ENCODE data around the gene CCNJL.
"Not testable (repeated sequence)": the region's sequence is repeated elsewhere in the genome, so short reads cannot be mapped to it uniquely, and the experiment has no call there.

The CCNJL gene

GRCh38 chr5:160262151-160263074 lies 50.0 kb downstream of the CCNJL start:
- no peak for DNase-seq (ENCODE audit: low read depth, low spot score)

GRCh38 chr5:160260881-160261815 lies 51.2 kb downstream of the CCNJL start:
- DNase-seq (ENCODE audit: low read depth, low spot score) = no peak

DNA sequence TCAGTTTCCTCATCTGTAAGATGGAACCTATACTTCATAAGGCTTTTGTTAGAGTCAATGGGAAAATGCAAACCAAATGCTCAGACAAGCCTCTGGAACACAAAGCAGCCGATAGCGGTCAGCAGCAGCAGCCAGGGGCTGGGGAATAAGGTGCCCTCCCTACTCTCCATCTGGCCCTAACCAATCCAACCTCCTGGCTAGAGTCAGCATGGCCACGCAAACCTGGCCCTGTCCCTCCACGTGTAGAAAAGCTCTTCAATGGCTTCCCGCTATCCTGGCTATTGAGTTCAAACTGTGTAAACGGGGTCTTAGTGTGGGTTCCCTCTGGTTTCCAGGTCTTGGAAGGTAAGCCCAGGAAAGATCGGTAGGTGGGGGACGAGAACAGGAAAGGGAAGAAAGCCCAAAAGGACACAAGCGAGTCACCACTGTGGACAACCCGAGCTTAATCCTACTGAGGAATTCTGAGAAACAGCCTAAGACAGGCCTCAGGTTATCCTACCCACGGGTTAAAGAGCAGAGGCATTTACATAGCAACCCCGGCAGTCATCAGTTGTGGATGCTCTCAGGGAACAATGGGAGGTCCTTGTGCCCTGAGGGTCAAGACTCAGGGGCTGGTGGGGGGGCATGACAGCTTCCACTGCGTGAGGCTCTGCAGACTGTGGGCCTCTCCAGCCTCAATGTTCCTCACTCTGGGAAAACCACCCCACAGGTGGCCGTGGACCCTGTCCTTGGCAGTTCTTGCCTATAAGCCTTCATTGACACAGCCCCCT lies 52.2 kb downstream of the CCNJL start:
- DNase-seq (ENCODE audit: low read depth, low spot score) = no peak

DNA sequence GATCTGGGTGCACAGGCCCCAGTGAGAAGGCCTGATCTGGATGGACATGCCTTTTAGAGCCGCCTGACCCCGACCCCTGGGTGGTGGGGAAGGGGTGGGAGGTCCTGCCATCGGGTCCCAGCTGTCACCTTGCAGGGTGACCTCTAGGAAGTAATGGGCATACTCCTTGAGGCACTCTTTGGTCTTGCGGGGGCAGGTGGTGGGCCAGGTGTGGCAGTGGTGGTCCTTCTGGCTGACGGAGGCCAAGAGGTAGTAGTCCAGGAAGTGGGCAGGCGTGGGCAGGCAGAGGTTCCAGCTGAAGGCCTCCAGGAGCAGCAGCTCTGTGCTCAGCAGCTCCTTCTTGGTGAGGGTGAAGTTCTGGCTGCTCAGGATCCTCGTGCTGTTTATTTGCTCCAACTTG lies 53.0 kb downstream of the CCNJL start:
- DNase-seq (ENCODE audit: low read depth, low spot score) = no peak

DNA sequence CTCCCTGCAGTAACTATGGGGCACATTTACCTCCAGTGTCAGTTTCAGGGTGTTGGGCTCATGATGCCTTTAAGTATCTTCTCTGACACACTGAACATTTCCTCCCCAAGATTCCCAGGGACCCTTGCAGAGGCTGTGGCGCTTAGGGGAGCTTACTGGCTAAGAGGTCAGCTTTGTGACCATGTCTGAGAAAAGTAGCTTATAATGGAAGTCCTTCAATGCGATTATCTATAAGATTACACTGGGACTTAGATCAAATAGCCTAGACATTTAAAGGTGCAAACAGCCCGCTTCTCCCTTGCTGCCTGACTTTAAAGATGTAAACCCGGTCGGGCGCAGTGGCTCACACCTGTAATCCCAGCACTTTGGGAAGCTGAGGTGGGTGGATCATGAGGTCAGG lies 57.7 kb downstream of the CCNJL start:
- no peak for DNase-seq (ENCODE audit: low read depth, low spot score)

- DNase-seq (ENCODE audit: low read depth, low spot score) = no peak
Measured at GRCh38 chr5:160253441-160253840, 58.9 kb downstream of the CCNJL start.

DNA sequence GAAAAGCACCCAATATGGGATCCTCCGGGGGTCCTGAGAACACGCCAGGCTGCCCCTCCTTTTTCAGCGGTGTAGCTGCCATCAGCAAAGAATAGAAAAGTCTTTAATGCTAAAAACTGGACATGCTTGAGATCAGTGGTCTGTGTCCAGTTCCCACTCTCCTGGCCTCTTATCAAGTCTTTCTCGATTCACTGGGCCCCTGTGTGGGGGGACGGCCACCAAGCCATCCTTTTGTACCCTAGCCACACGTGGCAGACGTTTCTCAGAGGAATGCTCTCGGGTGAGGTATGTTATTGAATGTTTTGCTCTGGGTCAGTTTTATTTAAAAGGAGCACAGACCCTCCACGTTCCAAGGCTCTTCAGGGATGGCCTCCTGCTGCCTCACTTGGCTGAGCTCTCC lies 59.4 kb downstream of the CCNJL start:
- DNase-seq (ENCODE audit: low read depth, low spot score) = no peak

GRCh38 chr5:160251406-160252155 lies 60.8 kb downstream of the CCNJL start:
- DNase-seq (ENCODE audit: low read depth, low spot score) = no peak

GRCh38 chr5:160250826-160251225 lies 61.5 kb downstream of the CCNJL start:
- DNase-seq (ENCODE audit: low read depth, low spot score) = no peak

DNA sequence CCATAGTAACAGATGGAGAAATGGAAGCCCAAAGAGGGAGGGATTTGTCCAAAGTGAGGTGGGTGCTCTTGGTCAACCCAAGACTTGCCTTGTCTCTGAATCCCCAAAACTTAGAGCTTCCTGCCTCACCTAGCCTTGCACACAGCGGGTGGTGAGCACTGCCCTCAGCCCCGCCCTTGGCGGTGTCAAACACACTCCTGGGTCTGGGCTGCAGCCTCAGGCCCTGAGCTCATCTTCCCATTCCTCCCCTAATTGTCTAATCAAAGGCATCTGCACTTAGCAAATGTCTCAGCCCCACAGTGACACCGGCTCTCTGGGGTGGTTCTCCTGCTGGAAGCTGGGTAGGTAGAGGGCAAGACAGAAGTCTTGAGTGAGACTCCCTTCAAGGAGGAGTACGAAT lies 62.1 kb downstream of the CCNJL start:
- DNase-seq (ENCODE audit: low read depth, low spot score) = no peak

- not testable (repeated sequence) for DNase-seq (ENCODE audit: low read depth, low spot score)
Measured at GRCh38 chr5:160249570-160249969, 62.8 kb downstream of the CCNJL start.

DNA sequence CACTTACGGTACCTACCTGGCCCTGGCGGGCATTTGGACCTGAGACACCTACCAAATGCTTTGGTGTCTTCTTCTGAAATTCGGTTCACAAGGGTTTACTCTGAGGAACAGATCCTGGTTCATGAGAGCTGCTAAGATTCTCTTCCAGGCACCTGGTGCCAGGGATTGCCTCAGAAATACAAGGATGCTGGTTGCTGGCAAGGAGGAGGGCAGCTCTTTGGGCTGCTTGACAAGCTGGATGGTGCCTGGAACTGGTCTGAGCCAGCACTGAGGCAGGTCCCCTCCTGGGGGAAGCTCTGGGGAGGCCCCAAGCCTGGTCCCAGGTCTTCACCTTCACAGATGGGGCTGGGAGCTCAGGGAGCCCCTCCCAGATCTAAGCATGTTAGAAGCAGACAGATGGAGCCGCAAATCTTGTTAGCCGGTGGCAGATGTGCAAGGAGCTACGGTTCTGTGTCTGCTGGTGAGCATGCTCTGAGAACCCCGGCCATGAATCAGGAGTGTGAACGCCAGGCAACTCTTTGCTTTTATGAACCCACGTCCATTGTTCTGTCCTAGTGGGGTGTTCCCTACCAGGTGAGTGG lies 66.8 kb downstream of the CCNJL start:
- no peak for DNase-seq (ENCODE audit: low read depth, low spot score)

- no peak for DNase-seq (ENCODE audit: low read depth, low spot score)
Measured at GRCh38 chr5:160242145-160242544, 70.2 kb downstream of the CCNJL start.

- no peak for DNase-seq (ENCODE audit: low read depth, low spot score)
Measured at GRCh38 chr5:160240350-160240749, 72.0 kb downstream of the CCNJL start.

GRCh38 chr5:160237571-160238093 lies 74.7 kb downstream of the CCNJL start:
- no peak for DNase-seq (ENCODE audit: low read depth, low spot score)

DNA sequence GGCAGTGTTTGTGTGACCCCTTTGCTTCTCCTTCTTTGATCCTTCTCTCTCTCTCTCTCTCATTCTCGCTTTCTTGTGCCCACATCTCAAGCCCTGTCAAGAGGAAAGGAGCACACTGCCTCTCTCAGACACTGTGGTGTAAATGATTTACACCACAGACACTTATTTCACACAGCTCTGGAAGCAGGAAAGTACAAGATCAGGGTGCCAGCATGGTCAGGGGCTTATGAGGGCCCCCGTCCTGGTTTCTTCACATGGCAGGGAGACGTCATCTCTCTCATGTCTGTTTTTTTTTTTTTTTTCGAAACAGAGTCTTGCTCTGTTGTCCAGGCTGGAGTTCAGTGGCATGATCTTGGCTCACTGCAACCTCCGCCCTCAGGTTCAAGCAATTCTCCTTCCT lies 76.6 kb downstream of the CCNJL start:
- no peak for DNase-seq (ENCODE audit: low read depth, low spot score)

GRCh38 chr5:160233215-160233614 lies 79.1 kb downstream of the CCNJL start:
- no peak for DNase-seq (ENCODE audit: low read depth, low spot score)

- no peak for DNase-seq (ENCODE audit: low read depth, low spot score)
Measured at GRCh38 chr5:160231783-160232342, 80.5 kb downstream of the CCNJL start.

DNA sequence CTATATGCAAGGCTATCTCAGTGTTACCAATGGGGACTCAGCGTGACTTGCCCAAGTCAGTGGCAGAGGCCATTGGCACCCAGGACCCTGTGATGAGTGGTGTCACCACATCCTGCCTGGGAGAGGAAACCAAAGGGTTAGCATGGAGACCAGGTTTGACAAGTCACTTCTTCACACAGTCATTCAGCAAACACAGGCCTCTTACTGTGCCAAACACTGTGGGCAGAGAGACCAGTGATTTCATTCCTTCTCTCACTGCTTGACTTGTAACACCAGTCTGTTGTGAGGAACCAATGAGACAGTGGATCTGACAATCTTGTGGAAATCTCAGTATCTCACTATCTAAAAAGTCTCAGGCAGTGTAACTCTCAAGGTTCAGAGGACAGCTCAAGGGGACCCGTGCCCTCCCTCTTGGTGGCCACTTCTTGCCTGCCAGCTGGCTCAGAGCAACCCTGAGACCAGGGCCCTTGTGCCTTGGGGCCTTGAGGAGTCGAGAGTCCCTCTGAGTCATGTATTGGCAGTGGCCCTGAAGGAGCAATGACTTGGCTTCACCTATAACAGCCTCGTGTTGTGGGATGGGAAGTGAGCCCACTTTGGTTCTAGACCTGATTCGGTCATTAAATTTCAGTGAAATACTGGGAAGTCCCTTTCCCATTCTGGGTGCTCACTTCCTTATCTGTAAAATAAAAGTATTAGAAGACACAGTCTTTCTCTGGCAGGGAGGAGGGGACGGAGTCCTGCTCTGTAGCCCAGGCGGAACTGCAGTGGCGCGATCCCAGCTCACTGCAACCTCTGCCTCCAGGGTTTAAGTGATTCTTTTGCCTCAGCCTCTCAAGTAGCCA lies 81.5 kb downstream of the CCNJL start:
- DNase-seq (ENCODE audit: low read depth, low spot score) = no peak
